ENCODE measurements around the gene CTSC. TPM values are rescaled to one million over a fixed set of nuclear protein-coding genes. Genes with fewer than 3 reads are reported as not detected.

Gene CTSC
- total RNA-seq, 4 donors from 2014 or later = 7.0 to 16.7 (median 13.5) TPM

- Histone ChIP-seq H3K9me3 (no peaks in the 10 kb centered on the region), H3K27me3 (no peaks in the 10 kb centered on the region), H3K27ac (no peak overlapping the region), H3K36me3 (no peaks in the 10 kb centered on the region), H3K4me1 (no peaks in the 10 kb centered on the region), H3K4me3 (no peak overlapping the region)
- in situ Hi-C loops (cut with MboI; ENCODE audit: low sequenced_read_pairs in 4 of 4) (no loop called here), intact Hi-C loops (cut with DNase I; ENCODE audit: low total_unique reads) (no loop called here)
- TF ChIP-seq POLR2A (IDR thresholded peaks at IDR 0.05) (no peak), CTCF (IDR thresholded peaks at IDR 0.05 in 4 of 5, conservative IDR thresholded peaks at IDR 0.05 in 1 of 5) (no peak)
- ATAC-seq (no peak), DNase-seq (no peak)
These were observed 19.5 kb downstream of the CTSC start for GRCh38 chr11:88318017-88318416.

- Histone ChIP-seq H3K27me3 (no peaks in the 10 kb centered on the region), H3K27ac (no peak overlapping the region), H3K9me3 (no peaks in the 10 kb centered on the region), H3K36me3 (no peaks in the 10 kb centered on the region), H3K4me3 (no peak overlapping the region), H3K4me1 (no peaks in the 10 kb centered on the region)
- TF ChIP-seq CTCF (IDR thresholded peaks at IDR 0.05 in 4 of 5, conservative IDR thresholded peaks at IDR 0.05 in 1 of 5) (no peak), POLR2A (IDR thresholded peaks at IDR 0.05) (no peak)
- in situ Hi-C loops (cut with MboI; ENCODE audit: low sequenced_read_pairs in 4 of 4) (no loop called here), intact Hi-C loops (cut with DNase I; ENCODE audit: low total_unique reads) (no loop called here)
- DNase-seq (no peak), ATAC-seq (no peak)
These were observed 20.0 kb downstream of the CTSC start for GRCh38 chr11:88317536-88317935.

GRCh38 chr11:88315981-88316441 lies 21.5 kb downstream of the CTSC start:
- DNase-seq = no peak
- intact Hi-C loops (cut with DNase I; ENCODE audit: low total_unique reads) = no loop called here
- H3K9me3 ChIP-seq = no peaks in the 10 kb centered on the region
- no peak overlapping the region for H3K4me3 ChIP-seq
- no peaks in the 10 kb centered on the region for H3K36me3 ChIP-seq
- no peaks in the 10 kb centered on the region for H3K27me3 ChIP-seq
- no peak overlapping the region for H3K27ac ChIP-seq
- in situ Hi-C loops (cut with MboI; ENCODE audit: low sequenced_read_pairs in 4 of 4) = no loop called here
- no peaks in the 10 kb centered on the region for H3K4me1 ChIP-seq
- TF ChIP-seq POLR2A (IDR thresholded peaks at IDR 0.05) = no peak
- TF ChIP-seq CTCF (IDR thresholded peaks at IDR 0.05 in 4 of 5, conservative IDR thresholded peaks at IDR 0.05 in 1 of 5) = no peak
- no peak for ATAC-seq

- ATAC-seq (no peak), DNase-seq (no peak)
- TF ChIP-seq CTCF (IDR thresholded peaks at IDR 0.05 in 4 of 5, conservative IDR thresholded peaks at IDR 0.05 in 1 of 5) = no peak
- no peak for TF ChIP-seq POLR2A (IDR thresholded peaks at IDR 0.05)
- Histone ChIP-seq H3K4me3 (no peak overlapping the region), H3K27me3 (no peaks in the 10 kb centered on the region), H3K36me3 (no peaks in the 10 kb centered on the region), H3K27ac (no peak overlapping the region), H3K9me3 (no peaks in the 10 kb centered on the region), H3K4me1 (no peaks in the 10 kb centered on the region)
- intact Hi-C loops (cut with DNase I; ENCODE audit: low total_unique reads) (no loop called here), in situ Hi-C loops (cut with MboI; ENCODE audit: low sequenced_read_pairs in 4 of 4) (no loop called here)
These were observed 22.5 kb downstream of the CTSC start for GRCh38 chr11:88315015-88315414.

- H3K4me1 ChIP-seq = no peaks in the 10 kb centered on the region
- intact Hi-C loops (cut with DNase I; ENCODE audit: low total_unique reads) (no loop called here), in situ Hi-C loops (cut with MboI; ENCODE audit: low sequenced_read_pairs in 4 of 4) (no loop called here)
- H3K27me3 ChIP-seq = no peaks in the 10 kb centered on the region
- DNase-seq (no peak), ATAC-seq (no peak)
- H3K9me3 ChIP-seq = no peaks in the 10 kb centered on the region
- no peaks in the 10 kb centered on the region for H3K36me3 ChIP-seq
- H3K4me3 ChIP-seq = no peak overlapping the region
- no peak overlapping the region for H3K27ac ChIP-seq
- no peak for TF ChIP-seq POLR2A (IDR thresholded peaks at IDR 0.05)
- no peak for TF ChIP-seq CTCF (IDR thresholded peaks at IDR 0.05 in 4 of 5, conservative IDR thresholded peaks at IDR 0.05 in 1 of 5)
These were observed 24.1 kb downstream of the CTSC start for GRCh38 chr11:88313441-88313840.
